H9 (cell line): ENCODE data around the gene SCN3A. TPM values are rescaled to one million over a fixed set of nuclear protein-coding genes. Genes with fewer than 3 reads are reported as not detected.

Experiments
- DNase-seq: peaks from one replicate; pipeline ENCODE4 v3.0.0-alpha.2; 2017
- H2AFZ ChIP-seq: one replicate; pipeline ENCODE4 v1.6.1; 2013; ENCODE audit warnings: mild to moderate bottlenecking, low read length, control low read depth, moderate library complexity
- H2AK5ac ChIP-seq: 2 replicates; pipeline ENCODE4 v1.6.1; 2013; ENCODE audit warnings: low read length, control low read depth, mixed read lengths; ENCODE audit not compliant: insufficient read length
- H2BK120ac ChIP-seq: one replicate; pipeline ENCODE4 v1.6.1; 2013; ENCODE audit warnings: low read depth, mild to moderate bottlenecking, low read length, control low read depth, inconsistent platforms; ENCODE audit not compliant: poor library complexity, severe bottlenecking
- H2BK12ac ChIP-seq: 2 replicates; pipeline ENCODE4 v1.6.1; 2013; ENCODE audit warnings: low read length, control low read depth, mixed read lengths, low read depth; ENCODE audit not compliant: insufficient read length
- H2BK15ac ChIP-seq: 2 replicates; pipeline ENCODE4 v1.6.1; 2013; ENCODE audit warnings: low read depth, low read length, control low read depth
- H2BK20ac ChIP-seq: one replicate; pipeline ENCODE4 v1.6.1; 2013; ENCODE audit warnings: low read depth, mild to moderate bottlenecking, low read length, control low read depth, inconsistent platforms; ENCODE audit not compliant: poor library complexity, severe bottlenecking
- H2BK5ac ChIP-seq: 2 replicates; pipeline ENCODE4 v1.6.1; 2013; ENCODE audit warnings: low read length, control low read depth, mixed read lengths; ENCODE audit not compliant: insufficient read length
- H3K14ac ChIP-seq: 2 replicates; pipeline ENCODE4 v1.6.1; 2013; ENCODE audit warnings: low read length, control low read depth; ENCODE audit not compliant: insufficient read depth
- H3K18ac ChIP-seq: 2 replicates; pipeline ENCODE4 v1.6.1; 2013; ENCODE audit warnings: low read depth, mild to moderate bottlenecking, mixed read lengths, low read length, control low read depth; ENCODE audit not compliant: insufficient read length
- H3K23ac ChIP-seq: 2 replicates; pipeline ENCODE4 v1.6.1; 2013; ENCODE audit warnings: low read length, control low read depth, mixed read lengths, low read depth; ENCODE audit not compliant: insufficient read length
- H3K23me2 ChIP-seq: 2 replicates; pipeline ENCODE4 v1.6.1; 2013; ENCODE audit warnings: low read depth, mild to moderate bottlenecking, mixed read lengths, low read length, control low read depth; ENCODE audit not compliant: insufficient read length, poor library complexity, severe bottlenecking
- H3K27ac ChIP-seq: 2 replicates; pipeline ENCODE4 v1.5.1; 2013; ENCODE audit warnings: low read length, control low read depth, mixed read lengths, low read depth; ENCODE audit not compliant: insufficient read length
- H3K27me3 ChIP-seq: 2 replicates; pipeline ENCODE4 v1.6.1; 2013; ENCODE audit warnings: low read length, control low read depth, inconsistent platforms; ENCODE audit not compliant: insufficient read depth
- H3K4ac ChIP-seq: 2 replicates; pipeline ENCODE4 v1.6.1; 2013; ENCODE audit warnings: low read depth, mild to moderate bottlenecking, control low read depth, inconsistent platforms, low read length, moderate library complexity
- H3K4me1 ChIP-seq: 2 replicates; pipeline ENCODE4 v1.6.1; 2013; ENCODE audit warnings: low read length, control low read depth, inconsistent platforms; ENCODE audit not compliant: insufficient read depth
- H3K4me2 ChIP-seq: 2 replicates; pipeline ENCODE4 v1.6.1; 2013; ENCODE audit warnings: low read length, control low read depth, mixed read lengths; ENCODE audit not compliant: insufficient read length, insufficient read depth
- H3K56ac ChIP-seq: 2 replicates; pipeline ENCODE4 v1.6.1; 2013; ENCODE audit warnings: low read depth, mild to moderate bottlenecking, mixed read lengths, low read length, control low read depth; ENCODE audit not compliant: insufficient read length
- H3K79me1 ChIP-seq: 2 replicates; pipeline ENCODE4 v1.6.1; 2013; ENCODE audit warnings: low read depth, mild to moderate bottlenecking, moderate library complexity, low read length, control low read depth, inconsistent platforms; ENCODE audit not compliant: insufficient read depth, poor library complexity, severe bottlenecking
- H3K79me2 ChIP-seq: 2 replicates; pipeline ENCODE4 v1.6.1; 2013; ENCODE audit warnings: low read length, control low read depth, inconsistent platforms; ENCODE audit not compliant: insufficient read depth
- H3K9ac ChIP-seq: 2 replicates; pipeline ENCODE4 v1.6.1; 2013; ENCODE audit warnings: low read length, control low read depth, mixed read lengths; ENCODE audit not compliant: insufficient read length; ENCODE audit errors: extremely low read depth
- H3K9me3 ChIP-seq: one replicate; pipeline ENCODE4 v1.6.1; 2013; ENCODE audit warnings: low read depth, low read length, inconsistent platforms; ENCODE audit not compliant: control insufficient read depth
- H3T11ph ChIP-seq: one replicate; pipeline ENCODE4 v1.6.1; 2013; ENCODE audit warnings: mild to moderate bottlenecking, low read length, control low read depth, inconsistent platforms
- H4K20me1 ChIP-seq: one replicate; pipeline ENCODE4 v1.6.1; 2013; ENCODE audit not compliant: control insufficient read depth, insufficient read length, insufficient read depth
- H4K5ac ChIP-seq: 2 replicates; pipeline ENCODE4 v1.6.1; 2013; ENCODE audit warnings: low read depth, mild to moderate bottlenecking, mixed read lengths, low read length, control low read depth; ENCODE audit not compliant: insufficient read length
- H4K8ac ChIP-seq: replicated peaks from 2 replicates; pipeline ENCODE4 v1.6.1; 2013; ENCODE audit warnings: low read length, control low read depth, mixed read lengths, low read depth; ENCODE audit not compliant: insufficient read length
- H4K91ac ChIP-seq: 2 replicates; pipeline ENCODE4 v1.6.1; 2013; ENCODE audit warnings: low read depth, mild to moderate bottlenecking, moderate library complexity, mixed read lengths, low read length, control low read depth; ENCODE audit not compliant: insufficient read length
- H3K27ac Mint-ChIP-seq, 3 experiments: 2 replicates in 2 of 3; 3 replicates in 1 of 3; pipeline ENCODE4 v1.8.0; 2020 to 2021; ENCODE audit warnings: mixed read lengths in 3 of 3, mild to moderate bottlenecking in 1 of 3, moderate library complexity in 1 of 3
- H3K27me3 Mint-ChIP-seq: 2 replicates; pipeline ENCODE4 v1.8.0; 2021; ENCODE audit warnings: low read depth, mild to moderate bottlenecking, moderate library complexity, mixed read lengths
- H3K36me3 Mint-ChIP-seq, 3 experiments: 2 replicates in 2 of 3; 3 replicates in 1 of 3; pipeline ENCODE4 v1.8.0; 2020 to 2021; ENCODE audit warnings: low read depth in 3 of 3, mixed read lengths in 3 of 3; ENCODE audit not compliant: insufficient read depth in 1 of 3
- H3K4me1 Mint-ChIP-seq, 2 experiments: 2 replicates each; pipeline ENCODE4 v1.8.0; 2020; ENCODE audit warnings: mixed read lengths in 2 of 2
- H3K4me3 Mint-ChIP-seq, 2 experiments: 2 replicates in 1 of 2; 3 replicates in 1 of 2; pipeline ENCODE4 v1.8.0; 2020 to 2021; ENCODE audit warnings: mild to moderate bottlenecking in 2 of 2, mixed read lengths in 2 of 2, moderate library complexity in 1 of 2
- H3K9me3 Mint-ChIP-seq, 2 experiments: 2 replicates in 1 of 2; 3 replicates in 1 of 2; pipeline ENCODE4 v1.8.0; 2020; ENCODE audit warnings: mild to moderate bottlenecking in 2 of 2, mixed read lengths in 2 of 2, moderate library complexity in 1 of 2
- WGBS: extraction: QIAGEN DNeasy Blood & Tissue Kit; methylation state at CpG from one replicate; pipeline ENCODE4 v1.1.7; 2013; ENCODE audit warnings: missing lambda C conversion rate, low lambda C conversion rate, mixed read lengths; ENCODE audit not compliant: insufficient read length; ENCODE audit errors: extremely low coverage; 5-methylcytosine and 5-hydroxymethylcytosine counted together
- long read RNA-seq: library from polyadenylated mRNA; unstranded; transcript quantifications from one replicate; pipeline ENCODE4 v2.0.0, GENCODE V29; 2020
- total RNA-seq: library from RNA; stranded (reverse); gene quantifications from 2 replicates; pipeline ENCODE4 v1.2.1, GENCODE V29; 2021
- TF ChIP-seq, protein P1 (sequence below): fragments of 200-600 bp; sonication (generic); conservative IDR thresholded peaks from 3 replicates; pipeline ENCODE4 v1.8.0; 2021; ENCODE audit warnings: antibody characterized with exemption, mild to moderate bottlenecking

SCN3A gene
- total RNA-seq: not detected in 2 replicates
- long read RNA-seq: 0 reads

DNA sequence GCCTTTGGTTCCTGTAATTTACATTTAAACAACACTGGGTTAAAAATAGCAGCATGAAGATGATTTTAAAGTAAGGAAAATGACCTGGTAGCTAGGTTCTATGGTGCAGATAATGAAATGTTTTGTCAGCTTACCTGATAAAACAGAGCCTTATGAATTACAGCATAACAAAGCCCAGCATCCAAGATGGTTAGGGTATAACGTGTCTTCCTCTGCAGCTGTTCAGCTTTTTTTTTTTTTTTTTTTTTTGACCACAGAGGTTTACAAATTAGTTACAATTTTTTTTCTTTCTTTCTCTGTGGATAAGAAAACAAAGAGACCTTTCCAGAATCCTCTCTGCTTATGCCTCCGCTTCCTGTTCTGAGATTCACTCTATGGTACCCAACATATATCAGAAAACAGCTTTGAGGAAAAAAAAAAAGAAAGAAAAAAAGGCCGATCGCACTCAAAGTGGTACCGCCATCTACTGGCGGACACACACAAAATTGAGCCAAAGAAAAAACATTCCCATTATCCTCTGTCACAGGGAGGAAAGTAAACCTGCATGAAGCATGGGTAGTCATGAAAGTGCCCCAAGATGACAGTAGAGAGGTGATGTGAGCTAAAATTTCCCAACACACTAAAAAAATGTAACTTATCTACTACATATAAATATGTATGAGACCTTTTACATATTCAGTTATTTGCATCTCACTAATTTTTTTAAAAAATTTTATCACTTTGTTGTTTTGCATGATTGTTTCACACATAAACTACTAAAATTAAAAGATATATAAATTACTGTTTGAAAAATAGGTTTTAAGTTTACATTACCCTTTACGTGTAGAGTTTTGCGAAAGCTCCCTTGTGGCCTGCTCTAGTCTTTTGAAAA, at the start of gene SCN3A:
SCN3A (minus strand) TSS at position 362 of the 871 bp plus-strand sequence. CDS start 27,656 bp downstream, outside the sequence.
- DNase-seq: peak; percentile 36
- Histone ChIP-seq H3K9ac (no peak within 1 kb of the TSS), H2BK12ac (no peak within 1 kb of the TSS), H3K23ac (no peak within 1 kb of the TSS), H4K8ac (no peak within 1 kb of the TSS), H3K79me2 (no peaks in the 10 kb centered on the region), H2BK15ac (no peak within 1 kb of the TSS), H3K4me1 (no peaks in the 10 kb centered on the region), H3K79me1 (no peaks in the 10 kb centered on the region), H2BK20ac (no peak within 1 kb of the TSS), H3K9me3 (no peaks in the 10 kb centered on the region), H3K27ac (no peak within 1 kb of the TSS), H4K91ac (no peak within 1 kb of the TSS), H3K56ac (no peak within 1 kb of the TSS), H4K5ac (no peak within 1 kb of the TSS), H2BK5ac (no peak within 1 kb of the TSS), H3K4ac (no peak within 1 kb of the TSS), H2AFZ (no peak within 1 kb of the TSS), H3K4me2 (no peak within 1 kb of the TSS), H2AK5ac (no peak within 1 kb of the TSS), H3K27me3 (no peaks in the 10 kb centered on the region), H3T11ph (no peak within 1 kb of the TSS), H4K20me1 (no peaks in the 10 kb centered on the region), H3K23me2 (no peaks in the 10 kb centered on the region), H3K18ac (no peak within 1 kb of the TSS), H3K14ac (no peak within 1 kb of the TSS), H2BK120ac (no peak within 1 kb of the TSS)
- no peak within 1 kb of the TSS for H3K4me3 Mint-ChIP-seq
- H3K9me3 Mint-ChIP-seq: peaks cover 0 to 2% of the 10 kb centered on the region in 2 experiments; a peak in 2 of 5 replicates
- H3K4me1 Mint-ChIP-seq: peaks cover 5 to 6% of the 10 kb centered on the region in 2 experiments
- TF ChIP-seq, protein P1, sequence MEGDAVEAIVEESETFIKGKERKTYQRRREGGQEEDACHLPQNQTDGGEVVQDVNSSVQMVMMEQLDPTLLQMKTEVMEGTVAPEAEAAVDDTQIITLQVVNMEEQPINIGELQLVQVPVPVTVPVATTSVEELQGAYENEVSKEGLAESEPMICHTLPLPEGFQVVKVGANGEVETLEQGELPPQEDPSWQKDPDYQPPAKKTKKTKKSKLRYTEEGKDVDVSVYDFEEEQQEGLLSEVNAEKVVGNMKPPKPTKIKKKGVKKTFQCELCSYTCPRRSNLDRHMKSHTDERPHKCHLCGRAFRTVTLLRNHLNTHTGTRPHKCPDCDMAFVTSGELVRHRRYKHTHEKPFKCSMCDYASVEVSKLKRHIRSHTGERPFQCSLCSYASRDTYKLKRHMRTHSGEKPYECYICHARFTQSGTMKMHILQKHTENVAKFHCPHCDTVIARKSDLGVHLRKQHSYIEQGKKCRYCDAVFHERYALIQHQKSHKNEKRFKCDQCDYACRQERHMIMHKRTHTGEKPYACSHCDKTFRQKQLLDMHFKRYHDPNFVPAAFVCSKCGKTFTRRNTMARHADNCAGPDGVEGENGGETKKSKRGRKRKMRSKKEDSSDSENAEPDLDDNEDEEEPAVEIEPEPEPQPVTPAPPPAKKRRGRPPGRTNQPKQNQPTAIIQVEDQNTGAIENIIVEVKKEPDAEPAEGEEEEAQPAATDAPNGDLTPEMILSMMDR: peak; percentile 86
- H3K27ac Mint-ChIP-seq: no peak within 1 kb of the TSS
- no peaks in the 10 kb centered on the region for H3K27me3 Mint-ChIP-seq
- H3K36me3 Mint-ChIP-seq: no peaks in the 10 kb centered on the region
- WGBS: no CpG with 5 or more reads among the region's 8 CpGs
